ENCODE measurements around the gene ZNF573. TPM values are rescaled to one million over a fixed set of nuclear protein-coding genes. Genes with fewer than 3 reads are reported as not detected.
A peak's percentile ranks its signal among the peaks of the same experiment; 100 is the strongest.

ZNF573 gene
- total RNA-seq, 1 experiment from 2014 or later = 12.4 TPM

- CTCF ChIA-PET = no interaction called here
- peaks cover 18% of the 10 kb centered on the region for H3K27me3 Mint-ChIP-seq (ENCODE audit: low read depth)
- no peak overlapping the region for H3K27ac Mint-ChIP-seq
- H3K4me3 Mint-ChIP-seq = no peak overlapping the region
- H3K36me3 Mint-ChIP-seq = peaks cover 63% of the 10 kb centered on the region
- H3K9me3 Mint-ChIP-seq = peaks cover 81% of the 10 kb centered on the region
- no peak for ATAC-seq
- no peak for DNase-seq (ENCODE audit: low spot score)
- no peaks in the 10 kb centered on the region for H3K4me1 Mint-ChIP-seq
- TF ChIP-seq USF2 (CRISPR knock-in tag; IDR thresholded peaks at IDR 0.05) (no peak), NFYB (CRISPR knock-in tag; conservative IDR thresholded peaks at IDR 0.05; ENCODE audit: low read depth) (no peak), SMAD3 (CRISPR knock-in tag; IDR thresholded peaks at IDR 0.05; ENCODE audit: borderline replicate concordance) (no peak), ZNF232 (CRISPR knock-in tag; IDR thresholded peaks at IDR 0.05) (no peak), NFE2L1 (CRISPR knock-in tag; IDR thresholded peaks at IDR 0.05) (no peak), MXD4 (CRISPR knock-in tag; IDR thresholded peaks at IDR 0.05; ENCODE audit: borderline replicate concordance) (no peak), MLX (CRISPR knock-in tag; IDR thresholded peaks at IDR 0.05) (no peak), CREB1 (CRISPR knock-in tag; IDR thresholded peaks at IDR 0.05) (no peak), ERG (CRISPR knock-in tag; IDR thresholded peaks at IDR 0.05) (no peak), NR3C1 (CRISPR knock-in tag; conservative IDR thresholded peaks at IDR 0.05; ENCODE audit: low read depth) (no peak), SP1 (CRISPR knock-in tag; conservative IDR thresholded peaks at IDR 0.05) (no peak), HMGXB4 (CRISPR knock-in tag; IDR thresholded peaks at IDR 0.05) (no peak), JAZF1 (CRISPR knock-in tag; IDR thresholded peaks at IDR 0.05) (no peak), ZBTB21 (CRISPR knock-in tag; IDR thresholded peaks at IDR 0.05; ENCODE audit: borderline replicate concordance) (no peak), E2F1 (CRISPR knock-in tag; IDR thresholded peaks at IDR 0.05) (no peak), ATF2 (CRISPR knock-in tag; IDR thresholded peaks at IDR 0.05; ENCODE audit: borderline replicate concordance, low read depth) (no peak), ETV6 (CRISPR knock-in tag; IDR thresholded peaks at IDR 0.05) (no peak)
- POLR2A ChIA-PET = no interaction called here
These were observed 24.0 kb upstream of the ZNF573 start for GRCh38 chr19:37803249-37803840.

GRCh38 chr19:37790244-37790925, 11.0 kb upstream of the ZNF573 start:
- ATAC-seq (0 out of 2 replicates have a peak, but pooled peaks have one; percentile 44), DNase-seq (ENCODE audit: low spot score) (no peak)
- ChIA-PET CTCF (no interaction called here), POLR2A (no interaction called here)
- Mint-ChIP-seq H3K27me3 (ENCODE audit: low read depth) (peaks cover 10% of the 10 kb centered on the region), H3K27ac (no peak overlapping the region), H3K4me1 (no peaks in the 10 kb centered on the region), H3K4me3 (no peak overlapping the region), H3K9me3 (peaks cover 66% of the 10 kb centered on the region), H3K36me3 (peaks cover 20% of the 10 kb centered on the region)
- TF ChIP-seq MYBL2 (CRISPR knock-in tag; IDR thresholded peaks at IDR 0.05) (no peak), PRRX2 (CRISPR knock-in tag; IDR thresholded peaks at IDR 0.05) (no peak), HMGA2 (CRISPR knock-in tag; IDR thresholded peaks at IDR 0.05) (no peak), ZNF532 (CRISPR knock-in tag; IDR thresholded peaks at IDR 0.05; ENCODE audit: borderline replicate concordance) (no peak), CTCF (IDR thresholded peaks at IDR 0.05) (no peak)

Measured in WTC11 (cell line).